PC-9 (cell line): ENCODE results near the gene TCEANC2. TPM values are rescaled to one million over a fixed set of nuclear protein-coding genes. Genes with fewer than 3 reads are reported as not detected.

Experiments used
- BruUV-seq: library from RNA; stranded (reverse); fragments of 400-500 nt; replicated peaks from 2 replicates; lab custom pipeline; 2021; lab: Mats Ljungman, UMichigan
- CTCF ChIA-PET: fragments of 300-600 bp; sonication (Branson Sonifier 250); formaldehyde crosslinking; loops from one replicate; lab custom pipeline; 2022; ENCODE audit warnings: antibody characterized with exemption; lab: Charles Lee
- POLR2A ChIA-PET: fragments of 300-600 bp; sonication (Branson Sonifier 250); formaldehyde crosslinking; loops from one replicate; lab custom pipeline; 2022; ENCODE audit warnings: antibody characterized with exemption; ENCODE audit not compliant: unreplicated experiment; lab: Charles Lee
- DNase-seq, 2 experiments: peaks; one replicate each; pipeline versions ENCODE4 v3.0.0 to v3.0.0-alpha.2; 2015 to 2022; ENCODE audit warnings: mixed read lengths in 1 of 2
- H2AFZ ChIP-seq: fragments of 200-600 bp; sonication (generic); 2 replicates; pipeline ENCODE4 v1.8.1; 2017; ENCODE audit warnings: antibody characterized with exemption
- H3F3A ChIP-seq: fragments of 200-600 bp; sonication (generic); 2 replicates; pipeline ENCODE4 v1.8.1; 2017; ENCODE audit warnings: antibody characterized with exemption, mild to moderate bottlenecking, low read depth; ENCODE audit not compliant: insufficient read depth
- H3K27ac ChIP-seq: fragments of 200-600 bp; sonication (generic); 2 replicates; pipeline ENCODE4 v1.6.1; 2016; ENCODE audit warnings: mixed run types
- H3K27me3 ChIP-seq: fragments of 200-600 bp; sonication (generic); 2 replicates; pipeline ENCODE4 v1.6.1; 2016; ENCODE audit warnings: low read depth, mixed run types; ENCODE audit not compliant: insufficient read depth
- H3K36me3 ChIP-seq: fragments of 200-600 bp; sonication (generic); 2 replicates; pipeline ENCODE4 v1.6.1; 2016; ENCODE audit warnings: low read depth, mixed run types
- H3K4me1 ChIP-seq: fragments of 200-600 bp; sonication (generic); replicated peaks from 2 replicates; pipeline ENCODE4 v1.6.1; 2016; ENCODE audit warnings: mixed run types; ENCODE audit not compliant: insufficient read depth
- H3K4me2 ChIP-seq: fragments of 200-600 bp; sonication (generic); 2 replicates; pipeline ENCODE4 v1.6.1; 2017; ENCODE audit warnings: mixed run types
- H3K4me3 ChIP-seq: fragments of 200-600 bp; sonication (generic); 2 replicates; pipeline ENCODE4 v1.6.1; 2016; ENCODE audit warnings: mixed run types
- H3K79me2 ChIP-seq: fragments of 200-600 bp; sonication (generic); 2 replicates; pipeline ENCODE4 v1.6.1; 2017; ENCODE audit warnings: low read depth, mixed run types
- H3K9me2 ChIP-seq: fragments of 200-600 bp; sonication (generic); 2 replicates; pipeline ENCODE4 v1.8.1; 2017; ENCODE audit warnings: mild to moderate bottlenecking; ENCODE audit not compliant: insufficient read depth
- H3K9me3 ChIP-seq: fragments of 200-600 bp; sonication (generic); 2 replicates; pipeline ENCODE4 v1.8.1; 2016; ENCODE audit warnings: low read depth; ENCODE audit not compliant: insufficient read depth
- H4K20me1 ChIP-seq: fragments of 200-600 bp; sonication (generic); 2 replicates; pipeline ENCODE4 v1.8.1; 2017; ENCODE audit not compliant: insufficient read depth
- CTCF ChIP-seq: fragments of 200-600 bp; sonication (generic); conservative IDR thresholded peaks from 2 replicates; pipeline ENCODE4 v1.6.1; 2017; ENCODE audit warnings: mixed run types, antibody characterized with exemption, mild to moderate bottlenecking, moderate library complexity
- EZH2 ChIP-seq: fragments of 200-600 bp; sonication (generic); IDR thresholded peaks from 2 replicates; pipeline ENCODE4 v1.8.0; 2017; ENCODE audit warnings: antibody characterized with exemption, low read depth
- intact Hi-C: fragments of 100-400 bp; cut with micrococcal nuclease; formaldehyde crosslinking; loops from one replicate; pipeline ENCODE4 v1.10.0; 2022; ENCODE audit not compliant: unreplicated experiment
- total RNA-seq: library from RNA; stranded (reverse); gene quantifications from 2 replicates; pipeline ENCODE4 v1.2.3, GENCODE V29; 2021

The TCEANC2 gene
- total RNA-seq, 1 experiment from 2014 or later: 11.5 TPM

GRCh38 chr1:54027848-54028247, 25.6 kb upstream of the TCEANC2 start:
- Histone ChIP-seq H3K27me3 (no peaks in the 10 kb centered on the region), H3K4me3 (no peak overlapping the region), H4K20me1 (no peaks in the 10 kb centered on the region), H3K27ac (no peak overlapping the region), H3K9me3 (no peaks in the 10 kb centered on the region), H2AFZ (no peak overlapping the region), H3K4me1 (no peaks in the 10 kb centered on the region), H3K9me2 (no peaks in the 10 kb centered on the region), H3K4me2 (no peak overlapping the region), H3K79me2 (no peaks in the 10 kb centered on the region), H3K36me3 (no peaks in the 10 kb centered on the region), H3F3A (peaks cover 7% of the 10 kb centered on the region; the same call in 1 of the 2 replicates)
- intact Hi-C loops: no loop called here
- no TSS peak for BruUV-seq
- ChIA-PET POLR2A (no interaction called here), CTCF (no interaction called here)
- DNase-seq: no peak
- TF ChIP-seq CTCF: no peak
- TF ChIP-seq EZH2: no peak

GRCh38 chr1:54028306-54029251, 24.8 kb upstream of the TCEANC2 start:
- no peaks in the 10 kb centered on the region for H3K79me2 ChIP-seq
- ChIA-PET CTCF (no interaction called here), POLR2A (interaction anchor here (0.7 kb wide), 1 partner anchor 38 kb away, joined by 4 read pairs; no protein-coding TSS in a partner anchor)

GRCh38 chr1:54037476-54037875, 15.9 kb upstream of the TCEANC2 start:
- BruUV-seq: no TSS peak
- Histone ChIP-seq H3K79me2 (no peaks in the 10 kb centered on the region), H2AFZ (no peak overlapping the region), H3K4me1 (no peaks in the 10 kb centered on the region), H3F3A (0 out of 2 replicates have a peak, but pooled peaks cover 3% of the 10 kb centered on the region), H3K9me3 (no peaks in the 10 kb centered on the region), H3K27ac (no peak overlapping the region), H3K9me2 (no peaks in the 10 kb centered on the region), H4K20me1 (no peaks in the 10 kb centered on the region), H3K4me2 (no peak overlapping the region), H3K27me3 (no peaks in the 10 kb centered on the region), H3K36me3 (peaks cover 30% of the 10 kb centered on the region), H3K4me3 (no peak overlapping the region)
- intact Hi-C loops: no loop called here
- ChIA-PET CTCF (no interaction called here), POLR2A (interaction anchor here (0.6 kb wide), 1 partner anchor 36 kb away, joined by 3 read pairs; no protein-coding TSS in a partner anchor)
- TF ChIP-seq CTCF (no peak), EZH2 (no peak)
- no peak for DNase-seq

More at GRCh38 chr1:54028306-54029251, 24.8 kb upstream of the TCEANC2 start:
- Histone ChIP-seq H3F3A (peaks cover 7% of the 10 kb centered on the region; the same call in 1 of the 2 replicates), H3K9me3 (no peaks in the 10 kb centered on the region), H2AFZ (no peak overlapping the region), H3K4me1 (no peaks in the 10 kb centered on the region), H3K4me3 (no peak overlapping the region), H3K9me2 (no peaks in the 10 kb centered on the region), H3K27ac (no peak overlapping the region), H3K36me3 (no peaks in the 10 kb centered on the region), H3K4me2 (no peak overlapping the region), H4K20me1 (no peaks in the 10 kb centered on the region), H3K27me3 (no peaks in the 10 kb centered on the region)
- intact Hi-C loops: no loop called here
- no peak for TF ChIP-seq CTCF
- TF ChIP-seq EZH2: no peak
- no TSS peak for BruUV-seq
- no peak for DNase-seq
